Suprapubic skin (tissue), 4 donors: Measurements from ENCODE around the gene HERC2. TPM values are rescaled to one million over a fixed set of nuclear protein-coding genes. Genes with fewer than 3 reads are reported as not detected.
"Not testable (repeated sequence)": the region's sequence is repeated elsewhere in the genome, so short reads cannot be mapped to it uniquely, and the experiment has no call there.

Experiments used
- DNase-seq, 2 donors: peaks; one replicate each; pipeline ENCODE4 v3.0.0-alpha.2; 2019; ENCODE audit warnings: low spot score in 2 of 2
- H3K27ac ChIP-seq: fragments of 200-600 bp; sonication (generic); one replicate; pipeline ENCODE4 v1.5.1; 2019
- H3K27me3 ChIP-seq: fragments of 200-600 bp; sonication (generic); one replicate; pipeline ENCODE4 v1.5.1; 2019
- H3K36me3 ChIP-seq: fragments of 200-600 bp; sonication (generic); one replicate; pipeline ENCODE4 v1.5.1; 2019
- H3K4me1 ChIP-seq: fragments of 200-600 bp; sonication (generic); one replicate; pipeline ENCODE4 v1.5.1; 2019
- H3K4me3 ChIP-seq: fragments of 200-600 bp; sonication (generic); one replicate; pipeline ENCODE4 v1.5.1; 2019; ENCODE audit warnings: mild to moderate bottlenecking
- H3K9me3 ChIP-seq: fragments of 200-600 bp; sonication (generic); one replicate; pipeline ENCODE4 v1.5.1; 2019
- EP300 ChIP-seq: sonication (generic); formaldehyde crosslinking; IDR thresholded peaks from one replicate; pipeline ENCODE4 v1.6.1; 2017; ENCODE audit warnings: antibody characterized with exemption
- POLR2A ChIP-seq, 2 donors: fragments of 450-650 bp; IDR thresholded peaks; one replicate each; pipeline ENCODE4 v1.6.1; 2017; ENCODE audit warnings: antibody characterized with exemption in 2 of 2, mild to moderate bottlenecking in 2 of 2, moderate library complexity in 2 of 2
- POLR2AphosphoS5 ChIP-seq, 3 donors: sonication (generic); formaldehyde crosslinking; IDR thresholded peaks; one replicate each; pipeline ENCODE4 v1.6.1; 2017; ENCODE audit warnings: antibody characterized with exemption in 3 of 3
- WGBS: methylation state at CpG from one replicate; pipeline ENCODE4 v1.1.5; 2018; 5-methylcytosine and 5-hydroxymethylcytosine counted together
- total RNA-seq, 4 donors: library from RNA; depleted of rRNA; stranded (reverse); fragments of >200 nt; gene quantifications; one replicate each; pipeline ENCODE4 v1.1.0, GENCODE V29; 2016
- TF ChIP-seq, protein P1 (sequence below), 2 donors: fragments of 200-600 bp in 1 of 2; fragments of 450-650 bp in 1 of 2; sonication (generic) in 1 of 2; IDR thresholded peaks; one replicate each; pipeline ENCODE4 v1.5.1; 2016 to 2019; ENCODE audit warnings: antibody characterized with exemption in 2 of 2, mild to moderate bottlenecking in 1 of 2, moderate library complexity in 1 of 2

The HERC2 gene
- total RNA-seq, 4 donors from 2014 or later, result 45.2 to 111 (median 73.8) TPM

DNA sequence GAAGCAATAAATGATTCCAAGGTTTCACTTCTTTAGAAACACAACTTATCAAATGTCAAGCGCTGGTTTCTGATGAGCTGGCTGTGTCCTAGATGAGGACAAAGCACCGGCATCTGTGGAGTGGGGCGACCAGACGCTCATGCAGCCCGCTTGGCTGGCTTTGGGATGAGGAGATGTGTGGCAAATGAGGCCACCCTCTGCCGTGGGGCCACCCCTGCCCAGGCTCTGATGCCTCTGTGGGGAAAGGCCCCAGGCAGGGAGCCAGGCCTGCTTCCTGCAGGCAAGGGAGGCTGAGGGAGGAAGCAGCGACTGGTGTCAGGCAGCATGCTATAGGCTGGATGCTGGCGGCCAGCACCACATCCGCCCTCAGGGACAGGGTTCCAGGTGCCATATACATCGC is 102.9 kb downstream of the HERC2 start:
- Histone ChIP-seq H3K27me3 (no peaks in the 10 kb centered on the region), H3K36me3 (peaks cover 48% of the 10 kb centered on the region), H3K4me1 (no peaks in the 10 kb centered on the region), H3K9me3 (no peaks in the 10 kb centered on the region), H3K27ac (no peak overlapping the region), H3K4me3 (no peak overlapping the region)
- no peak for TF ChIP-seq EP300
- TF ChIP-seq, protein P1, sequence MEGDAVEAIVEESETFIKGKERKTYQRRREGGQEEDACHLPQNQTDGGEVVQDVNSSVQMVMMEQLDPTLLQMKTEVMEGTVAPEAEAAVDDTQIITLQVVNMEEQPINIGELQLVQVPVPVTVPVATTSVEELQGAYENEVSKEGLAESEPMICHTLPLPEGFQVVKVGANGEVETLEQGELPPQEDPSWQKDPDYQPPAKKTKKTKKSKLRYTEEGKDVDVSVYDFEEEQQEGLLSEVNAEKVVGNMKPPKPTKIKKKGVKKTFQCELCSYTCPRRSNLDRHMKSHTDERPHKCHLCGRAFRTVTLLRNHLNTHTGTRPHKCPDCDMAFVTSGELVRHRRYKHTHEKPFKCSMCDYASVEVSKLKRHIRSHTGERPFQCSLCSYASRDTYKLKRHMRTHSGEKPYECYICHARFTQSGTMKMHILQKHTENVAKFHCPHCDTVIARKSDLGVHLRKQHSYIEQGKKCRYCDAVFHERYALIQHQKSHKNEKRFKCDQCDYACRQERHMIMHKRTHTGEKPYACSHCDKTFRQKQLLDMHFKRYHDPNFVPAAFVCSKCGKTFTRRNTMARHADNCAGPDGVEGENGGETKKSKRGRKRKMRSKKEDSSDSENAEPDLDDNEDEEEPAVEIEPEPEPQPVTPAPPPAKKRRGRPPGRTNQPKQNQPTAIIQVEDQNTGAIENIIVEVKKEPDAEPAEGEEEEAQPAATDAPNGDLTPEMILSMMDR (IDR thresholded peaks at IDR 0.05), result no peak
- TF ChIP-seq POLR2AphosphoS5 (IDR thresholded peaks at IDR 0.05), result no peak
- TF ChIP-seq POLR2A (IDR thresholded peaks at IDR 0.05), result no peak
- WGBS, result 91% methylated on average over 5 of the region's 10 CpGs
- DNase-seq, result no peak

DNA sequence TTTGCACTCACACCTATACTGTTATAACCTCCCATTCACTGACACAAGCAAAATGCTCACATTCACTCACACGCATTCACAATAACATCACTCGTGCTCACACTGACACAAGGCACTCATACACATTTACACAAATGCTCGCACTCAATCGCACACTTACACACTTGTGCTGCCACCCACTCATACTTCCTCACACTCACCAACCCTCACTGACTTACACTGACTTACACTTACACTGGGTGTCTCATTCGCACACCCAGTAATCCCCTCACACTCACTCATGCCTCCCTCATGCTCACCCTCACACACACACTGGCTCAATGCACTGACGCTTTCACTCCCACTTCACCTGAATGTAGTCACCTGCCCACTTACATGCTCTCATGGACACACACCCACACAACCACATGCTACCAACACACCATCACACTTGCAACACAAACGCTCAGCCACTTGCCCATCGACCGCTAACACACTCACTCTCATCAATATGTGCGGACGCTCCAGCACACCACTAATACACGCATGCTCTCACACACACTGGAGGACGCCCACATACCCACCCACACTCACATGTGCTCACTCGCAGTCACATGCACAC is 104.9 kb downstream of the HERC2 start:
- not testable (repeated sequence) for H3K27me3 ChIP-seq, DNase-seq, H3K27ac ChIP-seq, H3K9me3 ChIP-seq, H3K4me3 ChIP-seq, H3K4me1 ChIP-seq
- peaks cover 58% of the 10 kb centered on the region for H3K36me3 ChIP-seq
- 98% methylated on average over 14 of the region's 14 CpGs for WGBS

DNA sequence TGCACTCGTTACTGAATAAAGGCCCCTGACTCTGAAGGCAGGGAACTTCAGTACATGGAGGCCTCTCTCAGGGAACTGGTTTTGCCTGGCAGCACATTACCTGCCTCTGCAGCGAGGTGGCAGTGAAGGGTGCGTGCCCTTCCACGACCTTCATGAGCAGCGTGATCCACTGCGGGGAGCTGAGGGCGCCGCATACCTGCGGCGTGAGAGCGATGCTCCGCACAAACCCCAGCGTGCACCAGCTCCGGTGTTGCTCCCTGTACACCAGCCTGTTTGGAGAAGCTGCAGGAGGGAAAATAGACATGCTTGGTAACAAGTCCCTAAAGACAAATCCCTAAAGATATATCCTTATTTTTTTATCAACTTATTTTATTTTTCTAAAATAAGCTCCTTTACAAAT is 106.5 kb downstream of the HERC2 start:
- not testable (repeated sequence) for DNase-seq, H3K4me1 ChIP-seq, H3K27me3 ChIP-seq, H3K9me3 ChIP-seq, H3K27ac ChIP-seq, H3K4me3 ChIP-seq
- whole genome bisulfite sequencing, result 90% methylated on average over 14 of the region's 14 CpGs
- H3K36me3 ChIP-seq, result peaks cover 63% of the 10 kb centered on the region

DNA sequence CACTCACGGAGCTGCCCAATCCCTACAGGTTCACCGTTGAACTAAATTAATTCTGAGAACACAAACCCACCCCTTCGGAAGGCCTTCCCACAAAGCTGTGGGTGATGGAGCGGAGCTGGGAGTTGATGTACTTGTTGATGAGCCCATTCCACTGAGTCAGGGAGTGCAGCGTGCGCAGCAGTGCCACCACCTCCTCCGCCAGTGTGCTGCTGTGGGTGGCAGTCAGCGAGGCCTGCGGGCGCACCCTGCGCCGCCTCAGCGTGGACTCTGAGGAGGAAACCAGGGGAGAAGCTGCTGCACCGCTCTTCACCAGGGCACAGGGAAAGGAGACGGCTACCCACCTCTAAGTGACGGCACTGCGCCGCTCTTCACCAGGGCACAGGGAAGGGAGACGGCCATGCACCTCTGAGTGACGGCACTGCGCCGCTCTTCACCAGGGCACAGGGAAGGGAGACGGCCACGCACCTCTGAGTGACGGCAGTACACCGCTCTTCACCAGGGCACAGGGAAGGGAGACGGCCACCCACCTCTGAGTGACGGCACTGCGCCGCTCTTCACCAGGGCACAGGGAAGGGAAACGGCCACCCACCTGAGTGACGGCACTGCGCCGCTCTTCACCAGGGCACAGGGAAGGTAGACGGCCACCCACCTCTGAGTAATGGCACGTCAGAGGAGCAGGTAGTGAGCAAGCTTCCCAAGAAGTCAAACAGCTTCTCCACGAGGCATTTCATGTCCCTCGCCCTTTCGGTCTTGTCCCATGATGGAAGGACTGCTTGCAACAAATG is 107.8 kb downstream of the HERC2 start:
- WGBS, result 97% methylated on average over 36 of the region's 39 CpGs
- not testable (repeated sequence) for H3K4me1 ChIP-seq, H3K4me3 ChIP-seq, DNase-seq, H3K27ac ChIP-seq, H3K9me3 ChIP-seq, H3K27me3 ChIP-seq
- H3K36me3 ChIP-seq, result peaks cover 56% of the 10 kb centered on the region

DNA sequence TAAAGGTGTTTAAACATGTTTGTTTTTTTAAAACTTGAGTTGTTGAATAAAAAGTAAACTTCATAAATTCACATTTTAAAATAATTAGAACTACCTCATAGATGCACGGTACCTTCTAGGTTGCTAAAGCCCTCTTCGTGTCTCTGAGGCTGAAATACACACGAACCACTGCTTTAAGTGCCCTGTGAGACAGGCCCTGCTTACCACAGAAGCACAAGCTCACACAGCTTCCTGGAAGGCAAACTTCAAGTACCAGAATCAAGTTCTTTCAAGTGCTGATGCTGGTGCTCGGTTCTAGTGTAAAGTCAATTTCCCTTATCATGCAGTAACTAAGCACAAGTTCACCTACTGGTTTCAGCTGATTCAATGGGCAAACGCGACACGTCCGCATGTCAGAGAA is 108.6 kb downstream of the HERC2 start:
- not testable (repeated sequence) for H3K27me3 ChIP-seq, H3K27ac ChIP-seq, H3K4me3 ChIP-seq, DNase-seq, H3K9me3 ChIP-seq, H3K4me1 ChIP-seq
- WGBS, result 96% methylated on average over 4 of the region's 8 CpGs
- peaks cover 50% of the 10 kb centered on the region for H3K36me3 ChIP-seq

DNA sequence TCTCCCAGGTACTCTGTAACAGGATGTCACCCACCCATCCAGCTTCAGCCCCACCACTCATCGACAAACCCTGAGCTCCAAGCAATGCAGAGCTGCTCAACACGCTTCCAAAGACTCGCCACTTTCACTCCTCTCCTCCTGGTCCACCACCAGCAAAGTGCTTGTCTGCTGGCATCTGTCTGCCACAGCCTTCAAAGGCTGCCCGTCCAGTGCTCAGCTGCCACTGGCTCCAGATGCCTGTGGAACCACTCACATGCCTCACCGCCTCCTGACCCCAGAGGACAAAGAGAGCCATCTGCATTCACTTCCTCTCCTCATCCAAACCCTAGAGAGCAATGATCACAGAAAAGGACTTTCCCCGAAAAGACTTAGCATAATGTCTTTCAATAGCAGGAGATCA is 113.4 kb downstream of the HERC2 start:
- no peak overlapping the region for H3K4me3 ChIP-seq
- no peak for TF ChIP-seq EP300
- no peak for TF ChIP-seq POLR2AphosphoS5 (IDR thresholded peaks at IDR 0.05)
- TF ChIP-seq, protein P1 (IDR thresholded peaks at IDR 0.05), result no peak
- no peak for TF ChIP-seq POLR2A (IDR thresholded peaks at IDR 0.05)
- peaks cover 28% of the 10 kb centered on the region for H3K36me3 ChIP-seq

DNA sequence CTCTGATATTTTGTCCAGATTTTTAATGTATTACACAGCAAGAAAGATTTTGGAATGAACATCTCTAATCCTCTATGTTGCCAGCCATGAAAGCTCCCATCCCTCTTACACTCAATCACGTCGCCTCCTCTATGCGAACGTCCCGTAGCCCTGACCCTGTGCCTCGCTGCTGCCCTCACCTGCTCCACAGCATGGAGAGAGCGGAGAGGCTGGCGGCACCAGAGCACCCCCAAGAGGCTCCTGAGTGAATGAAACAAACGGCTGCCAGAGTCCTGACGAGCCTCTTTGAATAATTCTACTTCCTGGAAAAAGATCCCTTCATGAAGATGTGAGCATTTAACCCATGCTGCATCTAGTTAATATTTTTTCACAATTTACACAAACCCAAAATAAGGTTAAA is 116.3 kb downstream of the HERC2 start:
- not testable (repeated sequence) for H3K27ac ChIP-seq, H3K9me3 ChIP-seq, H3K4me1 ChIP-seq, DNase-seq, H3K4me3 ChIP-seq, H3K27me3 ChIP-seq
- WGBS, result no CpG with 5 or more reads among the region's 10 CpGs
- H3K36me3 ChIP-seq, result peaks cover 26% of the 10 kb centered on the region

More for the DNA sequence above, 113.4 kb downstream of the HERC2 start:
- WGBS, result 94% methylated on average over 6 of the region's 6 CpGs
- no peaks in the 10 kb centered on the region for H3K4me1 ChIP-seq
- no peak for DNase-seq
- H3K9me3 ChIP-seq, result no peaks in the 10 kb centered on the region
- H3K27me3 ChIP-seq, result no peaks in the 10 kb centered on the region
- H3K27ac ChIP-seq, result no peak overlapping the region

DNA sequence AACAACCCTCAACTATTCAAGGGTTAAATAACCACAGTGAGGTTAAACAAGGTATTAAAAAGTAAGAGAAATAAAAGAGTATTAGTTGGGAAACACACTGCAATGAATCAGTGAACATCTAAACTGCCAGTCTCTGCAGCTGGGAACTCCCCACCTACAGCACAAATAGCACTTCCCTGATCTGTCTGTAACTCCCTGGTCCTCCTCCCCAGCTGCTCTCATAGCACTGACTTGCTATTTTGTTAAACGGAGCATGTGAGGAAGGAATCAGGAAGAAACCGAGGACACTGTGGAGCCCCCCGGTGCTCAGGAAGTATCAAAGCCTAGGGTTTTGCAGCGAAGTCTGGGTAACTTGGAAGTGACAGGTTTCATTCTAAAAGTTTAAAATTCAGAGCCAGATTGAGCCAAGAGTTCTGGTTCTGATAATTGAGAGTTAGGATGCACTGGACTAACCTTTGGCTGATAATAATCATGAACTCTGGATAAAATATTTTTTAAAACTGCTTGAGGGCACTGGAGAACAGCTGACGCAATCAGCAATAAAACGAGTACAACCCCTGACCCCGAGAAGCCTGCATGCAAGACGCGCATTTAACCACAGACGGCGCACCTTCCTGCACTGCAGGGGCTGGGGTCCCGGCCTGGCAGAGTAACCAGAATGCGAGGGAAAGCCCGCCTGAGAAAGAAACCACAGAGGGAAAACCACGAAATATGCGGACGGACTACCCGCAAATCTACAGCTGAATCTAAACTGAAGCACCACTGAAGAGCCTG is 118.7 kb downstream of the HERC2 start:
- peaks cover 36% of the 10 kb centered on the region for H3K36me3 ChIP-seq
- not testable (repeated sequence) for H3K4me3 ChIP-seq, DNase-seq, H3K9me3 ChIP-seq, H3K27ac ChIP-seq, H3K4me1 ChIP-seq, H3K27me3 ChIP-seq
- WGBS, result 73% methylated on average over 15 of the region's 18 CpGs

DNA sequence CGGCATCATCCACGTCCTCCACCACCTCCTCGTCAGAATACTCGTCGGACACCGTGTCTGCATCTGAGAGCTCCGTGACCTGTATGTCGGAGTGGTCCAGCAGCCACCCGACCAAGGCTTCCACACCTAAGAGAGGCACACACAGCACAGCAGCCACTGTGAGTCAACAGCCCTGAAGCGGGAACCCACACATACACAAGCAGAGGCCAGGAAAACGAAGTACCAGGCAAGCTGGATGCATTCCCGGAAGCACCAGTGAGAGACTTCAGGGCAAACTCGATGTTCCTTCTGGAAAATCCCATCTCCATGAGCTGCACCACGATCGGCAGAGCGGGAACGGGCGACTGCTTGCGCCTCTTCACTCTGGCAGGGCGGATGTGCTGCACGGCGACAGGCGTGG is 119.9 kb downstream of the HERC2 start:
- not testable (repeated sequence) for DNase-seq, H3K4me1 ChIP-seq, H3K9me3 ChIP-seq, H3K27me3 ChIP-seq, H3K4me3 ChIP-seq, H3K27ac ChIP-seq
- peaks cover 45% of the 10 kb centered on the region for H3K36me3 ChIP-seq
- WGBS, result no CpG with 5 or more reads among the region's 23 CpGs

DNA sequence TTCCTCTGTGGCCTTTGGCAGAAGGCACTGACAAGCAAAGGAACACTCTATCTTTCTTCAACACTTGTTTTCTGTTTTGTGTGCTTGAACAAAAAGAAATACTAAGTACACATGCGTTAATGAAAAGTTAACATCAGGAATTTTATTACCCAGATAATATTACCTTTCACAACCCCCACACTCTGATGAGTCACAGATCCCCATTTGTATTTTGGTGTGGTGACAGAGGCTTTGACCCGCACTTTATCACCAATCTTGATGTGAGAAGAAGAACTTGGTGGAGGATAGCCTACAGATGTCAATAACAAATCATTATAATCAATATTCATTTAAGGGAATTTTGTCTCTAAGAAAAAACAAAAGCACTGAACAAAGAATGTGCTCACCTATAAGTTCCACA is 123.8 kb downstream of the HERC2 start:
- H3K9me3 ChIP-seq, DNase-seq, H3K4me1 ChIP-seq, H3K27me3 ChIP-seq, H3K4me3 ChIP-seq, H3K27ac ChIP-seq: not testable (repeated sequence)
- H3K36me3 ChIP-seq, result peaks cover 58% of the 10 kb centered on the region
- 92% methylated on average over 2 of the region's 2 CpGs for WGBS

DNA sequence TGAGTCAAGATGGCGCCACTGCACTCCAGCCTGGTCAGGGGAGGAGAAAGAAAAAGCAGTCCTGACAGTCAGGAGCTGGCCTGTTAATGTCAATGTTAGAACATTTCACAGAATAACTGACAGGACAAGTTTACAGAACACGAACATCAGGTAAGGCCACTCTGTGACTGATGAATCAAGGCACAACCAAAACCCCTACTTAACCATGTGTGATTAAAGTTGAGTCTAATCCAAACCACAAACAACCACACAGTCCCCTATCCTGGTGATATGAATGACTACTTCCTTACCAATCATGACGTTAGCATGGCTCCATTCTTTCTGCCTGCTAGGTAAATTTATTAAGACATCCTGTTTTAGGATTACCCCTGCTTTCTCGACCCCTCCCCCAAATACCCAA is 124.3 kb downstream of the HERC2 start:
- H3K9me3 ChIP-seq, DNase-seq, H3K27me3 ChIP-seq, H3K27ac ChIP-seq, H3K4me1 ChIP-seq, H3K4me3 ChIP-seq: not testable (repeated sequence)
- 95% methylated on average over 2 of the region's 4 CpGs for WGBS
- peaks cover 58% of the 10 kb centered on the region for H3K36me3 ChIP-seq
